HG03095 (cell line): ENCODE measurements around the gene OLFML1.
A peak's percentile ranks its signal among the peaks of the same experiment; 100 is the strongest.

Source experiments
- ATAC-seq: cut with Tn5 transposase; IDR thresholded peaks from one replicate; pipeline ENCODE4 v1.9.1; 2021; ENCODE audit warnings: moderate library complexity; ENCODE audit not compliant: unreplicated experiment

Gene OLFML1

GRCh38 chr11:7473717-7474116, 11.6 kb upstream of the OLFML1 start:
- ATAC-seq: peak; percentile 96

GRCh38 chr11:7480113-7480512, 5.2 kb upstream of the OLFML1 start:
- no peak for ATAC-seq

GRCh38 chr11:7484131-7484530, 1.2 kb upstream of the OLFML1 start:
- no peak for ATAC-seq

GRCh38 chr11:7484645-7485044, 661 bp upstream of the OLFML1 start:
- no peak for ATAC-seq

- no peak for ATAC-seq
These were observed 933 bp downstream of the OLFML1 start for GRCh38 chr11:7486098-7486780.

- ATAC-seq: no peak
These were observed 1.5 kb downstream of the OLFML1 start for GRCh38 chr11:7486781-7487140.

GRCh38 chr11:7487360-7487759, 2.1 kb downstream of the OLFML1 start:
- ATAC-seq: no peak

- no peak for ATAC-seq
These were observed 3.4 kb downstream of the OLFML1 start for GRCh38 chr11:7488681-7489080.

- no peak for ATAC-seq
These were observed 4.1 kb downstream of the OLFML1 start for GRCh38 chr11:7489376-7489775.

GRCh38 chr11:7490054-7490453, 4.7 kb downstream of the OLFML1 start:
- ATAC-seq: no peak

- ATAC-seq: no peak
These were observed 5.2 kb downstream of the OLFML1 start for GRCh38 chr11:7490535-7490934.

- no peak for ATAC-seq
These were observed 6.9 kb downstream of the OLFML1 start for GRCh38 chr11:7492253-7492652.

- ATAC-seq: no peak
These were observed 8.4 kb downstream of the OLFML1 start for GRCh38 chr11:7493670-7494069.

GRCh38 chr11:7494086-7494745, 8.9 kb downstream of the OLFML1 start:
- ATAC-seq: no peak

- peak; percentile 89 for ATAC-seq
These were observed 10.7 kb downstream of the OLFML1 start for GRCh38 chr11:7495882-7496551.

GRCh38 chr11:7498193-7498592, 12.9 kb downstream of the OLFML1 start:
- no peak for ATAC-seq

GRCh38 chr11:7499081-7499480, 13.8 kb downstream of the OLFML1 start:
- ATAC-seq: no peak

- ATAC-seq: no peak
These were observed 14.9 kb downstream of the OLFML1 start for GRCh38 chr11:7500251-7500650.

- no peak for ATAC-seq
These were observed 15.9 kb downstream of the OLFML1 start for GRCh38 chr11:7501251-7501650.

- ATAC-seq: peak; percentile 53
These were observed 16.6 kb downstream of the OLFML1 start for GRCh38 chr11:7501894-7502293.

GRCh38 chr11:7506243-7506642, 20.9 kb downstream of the OLFML1 start:
- no peak for ATAC-seq

- ATAC-seq: no peak
These were observed 22.8 kb downstream of the OLFML1 start for GRCh38 chr11:7508087-7508486.
